Measurements from ENCODE around the gene BTF3L4.
A peak's percentile ranks its signal among the peaks of the same experiment; 100 is the strongest.

The BTF3L4 gene

GRCh38 chr1:52127181-52128180 is 71.4 kb downstream of the BTF3L4 start:
- peak in 1 of 6 experiments; percentile 5 for DNase-seq

GRCh38 chr1:52139817-52140540 is 83.9 kb downstream of the BTF3L4 start:
- no peak for DNase-seq

All from stimulated activated naive CD4-positive, alpha-beta T cell (primary cell).